ENCODE results near the gene MX2.

DNA sequence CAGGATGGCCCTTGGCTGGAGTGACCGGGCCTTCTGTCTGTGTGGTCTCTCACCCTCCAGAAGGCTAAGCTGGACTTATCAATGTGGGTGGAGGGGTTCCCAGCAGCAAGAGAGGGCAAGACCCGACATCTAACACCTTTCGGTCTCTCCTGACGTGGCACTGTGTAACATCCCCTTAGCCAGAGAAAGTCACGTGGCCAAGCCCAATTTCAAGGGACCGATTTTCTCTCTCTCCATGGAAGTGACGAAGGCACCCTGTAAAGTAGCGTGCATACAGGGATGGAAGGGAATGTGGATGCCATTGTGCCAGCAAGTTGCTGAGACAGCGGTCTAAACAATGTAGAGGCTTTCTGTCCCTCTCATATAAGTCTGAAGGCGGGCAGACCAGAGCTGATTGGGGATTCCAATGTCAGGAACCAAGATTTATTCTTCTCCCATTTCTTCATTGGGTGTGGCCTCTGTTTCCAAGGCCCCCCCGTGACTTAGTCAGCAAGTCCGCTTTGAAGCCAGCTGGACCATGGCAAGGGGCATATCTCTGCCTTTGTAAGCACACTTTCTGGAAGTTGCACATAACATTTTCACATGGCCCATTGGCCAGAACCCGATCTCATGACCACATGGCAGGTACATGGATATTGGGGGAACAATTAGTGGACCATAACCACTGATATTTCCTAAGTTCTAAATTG is 76.7 kb downstream of the MX2 start:
- TF ChIP-seq, protein P1, sequence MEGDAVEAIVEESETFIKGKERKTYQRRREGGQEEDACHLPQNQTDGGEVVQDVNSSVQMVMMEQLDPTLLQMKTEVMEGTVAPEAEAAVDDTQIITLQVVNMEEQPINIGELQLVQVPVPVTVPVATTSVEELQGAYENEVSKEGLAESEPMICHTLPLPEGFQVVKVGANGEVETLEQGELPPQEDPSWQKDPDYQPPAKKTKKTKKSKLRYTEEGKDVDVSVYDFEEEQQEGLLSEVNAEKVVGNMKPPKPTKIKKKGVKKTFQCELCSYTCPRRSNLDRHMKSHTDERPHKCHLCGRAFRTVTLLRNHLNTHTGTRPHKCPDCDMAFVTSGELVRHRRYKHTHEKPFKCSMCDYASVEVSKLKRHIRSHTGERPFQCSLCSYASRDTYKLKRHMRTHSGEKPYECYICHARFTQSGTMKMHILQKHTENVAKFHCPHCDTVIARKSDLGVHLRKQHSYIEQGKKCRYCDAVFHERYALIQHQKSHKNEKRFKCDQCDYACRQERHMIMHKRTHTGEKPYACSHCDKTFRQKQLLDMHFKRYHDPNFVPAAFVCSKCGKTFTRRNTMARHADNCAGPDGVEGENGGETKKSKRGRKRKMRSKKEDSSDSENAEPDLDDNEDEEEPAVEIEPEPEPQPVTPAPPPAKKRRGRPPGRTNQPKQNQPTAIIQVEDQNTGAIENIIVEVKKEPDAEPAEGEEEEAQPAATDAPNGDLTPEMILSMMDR (conservative IDR thresholded peaks at IDR 0.05; ENCODE audit: low read length): no peak
- TF ChIP-seq EZH2phosphoT487 (IDR thresholded peaks at IDR 0.05; ENCODE audit: borderline replicate concordance, low read depth, low read length): no peak
